NCI-H2171 treated with DMSO at 0.1 percent for 48 hours (cell line): ENCODE data around the gene ZNF536.
A peak's percentile ranks its signal among the peaks of the same experiment; 100 is the strongest.
"Not testable (repeated sequence)": the region's sequence is repeated elsewhere in the genome, so short reads cannot be mapped to it uniquely, and the experiment has no call there.

ENCODE experiments used
- DNase-seq: peaks from one replicate; lab custom pipeline; 2025; lab: John Stamatoyannopoulos, UW

ZNF536 gene

DNA sequence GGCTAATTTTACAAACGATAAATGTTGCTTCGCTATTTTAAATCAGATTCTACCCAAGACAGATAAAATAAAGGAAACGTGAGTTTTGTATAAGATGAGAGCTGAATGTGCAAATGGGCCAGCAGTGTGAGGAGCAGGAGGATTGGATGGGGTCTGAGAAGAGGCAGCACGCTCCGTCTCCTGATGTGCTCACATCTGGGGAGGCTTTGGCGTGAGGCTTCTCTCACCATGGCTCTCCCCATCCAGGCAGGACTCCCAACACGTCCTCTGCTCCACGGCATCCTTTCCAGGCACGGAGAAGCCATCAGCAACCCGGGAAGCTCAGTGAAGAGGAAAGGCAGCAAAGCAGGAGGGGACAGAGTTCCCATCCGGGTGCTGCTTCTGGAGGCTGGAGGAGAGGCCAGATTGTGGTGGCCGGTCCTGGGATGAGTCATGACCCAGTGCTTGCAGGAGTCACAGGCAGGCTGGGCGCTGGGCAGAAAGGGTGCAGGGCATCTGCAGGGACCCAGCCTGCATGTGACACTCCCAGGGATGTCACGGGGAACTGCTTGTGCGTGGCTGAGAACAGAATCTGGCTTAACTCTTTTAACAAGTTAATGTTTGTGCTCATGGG lies 47.5 kb downstream of the ZNF536 start:
- no peak for DNase-seq

- no peak for DNase-seq
Observed at GRCh38 chr19:30420316-30420715, 48.1 kb downstream of the ZNF536 start.

- peak; percentile 62 for DNase-seq
Observed at GRCh38 chr19:30420881-30421280, 48.7 kb downstream of the ZNF536 start.

DNA sequence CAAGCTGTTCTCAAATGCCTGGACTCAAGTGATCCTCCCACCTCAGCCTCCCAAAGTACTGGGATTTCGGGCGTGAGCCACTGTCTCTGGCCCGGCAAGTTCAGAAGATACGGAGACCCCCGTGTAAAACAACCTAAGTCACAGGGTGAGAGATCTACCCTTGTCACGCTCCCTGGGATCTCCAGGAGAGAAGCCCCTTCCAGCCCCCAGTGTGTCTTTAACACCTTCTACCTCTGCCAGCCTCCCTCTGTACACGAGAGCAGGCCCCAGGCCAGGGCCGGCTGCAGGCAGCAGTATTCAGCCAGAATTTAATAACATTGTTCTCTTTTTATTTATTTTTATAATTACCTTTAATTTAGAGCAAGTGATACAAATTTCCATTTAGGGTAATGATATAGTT lies 49.4 kb downstream of the ZNF536 start:
- DNase-seq, result no peak

GRCh38 chr19:30423481-30423880 lies 51.3 kb downstream of the ZNF536 start:
- DNase-seq, result peak; percentile 91

DNA sequence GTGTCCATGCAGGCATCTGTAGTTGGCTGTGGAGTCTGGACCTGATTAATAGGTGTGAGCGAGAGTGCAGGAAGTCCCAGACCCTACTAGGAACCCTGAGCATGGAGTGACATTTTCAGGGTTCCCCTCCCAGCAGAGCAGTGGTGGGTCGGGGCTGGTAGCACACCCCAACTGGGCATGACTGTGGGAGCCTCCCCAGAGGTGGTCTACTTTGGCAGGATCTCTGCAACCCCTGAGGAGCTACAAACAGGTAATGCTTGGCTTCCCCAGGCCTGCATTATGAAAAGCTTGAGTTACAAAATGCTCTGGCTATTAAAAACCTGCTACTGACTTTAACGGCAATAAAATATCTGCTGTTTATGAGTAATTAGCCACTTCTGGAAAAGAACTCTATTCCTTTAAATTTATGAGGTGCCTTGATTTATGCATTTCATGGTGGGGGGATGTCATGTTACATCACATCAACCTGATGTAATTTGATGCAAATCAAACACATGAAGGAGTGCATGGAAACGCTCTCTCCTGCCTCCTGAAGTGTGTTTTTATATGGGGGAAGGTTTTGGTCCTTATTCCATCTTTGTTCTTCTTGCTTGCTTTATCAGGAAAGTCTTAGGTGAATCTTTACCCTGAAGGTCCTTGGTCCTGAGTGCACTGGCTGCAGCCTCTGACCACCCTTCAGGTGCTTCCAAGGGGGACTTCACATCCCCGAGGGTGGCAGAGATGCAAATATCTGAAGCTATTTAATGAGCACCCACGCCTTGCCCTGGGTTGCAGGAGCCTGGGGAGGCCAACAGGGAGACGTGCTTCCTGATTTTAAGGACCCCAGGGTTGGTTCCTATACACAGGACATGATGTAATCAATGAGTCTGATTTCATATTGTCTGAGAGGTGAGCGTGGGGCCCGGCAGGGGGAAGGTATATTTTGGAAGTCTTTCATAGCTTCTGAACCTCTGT lies 54.0 kb downstream of the ZNF536 start:
- DNase-seq, result peak; percentile 73

- no peak for DNase-seq
Observed at GRCh38 chr19:30426864-30427263, 54.7 kb downstream of the ZNF536 start.

GRCh38 chr19:30428092-30428680 lies 56.0 kb downstream of the ZNF536 start:
- peak; percentile 95 for DNase-seq

GRCh38 chr19:30428844-30429243 lies 56.7 kb downstream of the ZNF536 start:
- no peak for DNase-seq

GRCh38 chr19:30430206-30430734 lies 58.1 kb downstream of the ZNF536 start:
- no peak for DNase-seq

- DNase-seq, result no peak
Observed at GRCh38 chr19:30431591-30431990, 59.4 kb downstream of the ZNF536 start.

DNA sequence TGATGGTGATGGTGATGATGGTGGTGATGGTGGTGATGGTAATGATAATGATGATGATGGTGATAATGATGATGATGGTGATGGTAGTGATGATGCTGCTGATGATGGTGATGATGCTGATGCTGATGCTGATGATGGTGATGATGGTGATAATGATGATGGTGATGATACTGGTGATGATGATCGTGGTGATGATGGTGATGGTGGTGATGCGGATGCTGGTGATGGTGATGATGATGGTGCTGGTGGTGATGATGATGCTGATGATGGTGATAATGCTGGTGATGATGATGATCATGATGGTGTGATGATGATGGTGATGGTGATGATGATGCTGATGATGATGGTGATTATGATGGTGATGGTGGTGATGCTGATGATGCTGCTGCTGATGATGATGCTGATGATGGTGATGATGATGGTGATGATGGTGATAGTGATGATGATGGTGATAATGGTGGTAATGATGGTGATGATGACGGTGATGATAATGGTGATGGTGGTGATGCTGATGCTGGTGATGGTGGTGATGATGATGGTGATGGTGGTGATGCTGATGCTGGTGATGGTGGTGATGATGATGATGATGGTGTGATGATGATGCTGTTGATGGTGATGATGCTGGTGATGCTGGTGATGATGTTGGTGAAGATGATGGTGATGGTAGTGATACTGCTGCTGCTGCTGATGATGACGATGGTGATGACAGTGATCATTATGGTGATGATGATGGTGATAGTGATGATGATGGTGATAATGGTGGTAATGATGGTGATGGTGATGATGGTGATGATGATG lies 62.8 kb downstream of the ZNF536 start:
- DNase-seq, result no peak

DNA sequence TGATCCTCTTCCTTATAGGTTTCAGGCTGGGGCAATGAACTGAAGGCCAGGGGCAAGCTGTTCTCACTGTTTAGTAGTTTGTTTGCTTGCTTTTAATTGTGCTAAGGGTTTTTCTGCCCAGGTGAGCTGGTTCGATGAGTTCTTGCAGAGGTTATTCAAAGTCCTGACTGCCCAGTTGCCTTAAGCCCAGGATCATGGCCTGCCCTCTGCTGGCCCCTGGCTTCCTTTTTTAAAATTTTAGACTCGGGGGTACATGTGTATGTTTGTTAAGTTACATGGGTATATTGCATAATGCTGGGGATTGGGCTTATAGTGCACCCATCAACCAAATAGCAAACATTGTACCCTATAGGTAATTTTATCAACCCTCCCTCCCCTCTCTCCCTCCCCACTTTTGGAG lies 65.7 kb downstream of the ZNF536 start:
- DNase-seq, result no peak

DNA sequence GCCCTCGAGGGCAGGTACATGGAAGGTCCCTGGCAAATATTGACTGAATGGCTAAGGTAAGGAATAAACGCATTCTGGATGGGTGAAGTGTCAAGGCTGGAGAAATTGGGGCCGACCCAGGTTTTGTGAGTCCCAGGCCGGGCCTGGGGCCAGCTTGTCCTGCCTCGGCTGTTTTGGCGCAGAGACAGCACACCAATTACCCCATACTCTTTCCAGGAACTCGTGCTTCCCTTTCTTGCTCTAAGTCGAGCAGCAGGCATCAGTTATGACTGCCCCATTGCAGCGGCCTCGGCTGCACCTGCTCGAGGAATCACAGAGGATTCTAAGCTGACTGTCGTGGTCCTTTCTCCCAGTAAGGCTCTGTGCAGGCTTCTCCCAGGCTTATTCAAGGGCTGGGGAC lies 67.1 kb downstream of the ZNF536 start:
- DNase-seq, result no peak

DNA sequence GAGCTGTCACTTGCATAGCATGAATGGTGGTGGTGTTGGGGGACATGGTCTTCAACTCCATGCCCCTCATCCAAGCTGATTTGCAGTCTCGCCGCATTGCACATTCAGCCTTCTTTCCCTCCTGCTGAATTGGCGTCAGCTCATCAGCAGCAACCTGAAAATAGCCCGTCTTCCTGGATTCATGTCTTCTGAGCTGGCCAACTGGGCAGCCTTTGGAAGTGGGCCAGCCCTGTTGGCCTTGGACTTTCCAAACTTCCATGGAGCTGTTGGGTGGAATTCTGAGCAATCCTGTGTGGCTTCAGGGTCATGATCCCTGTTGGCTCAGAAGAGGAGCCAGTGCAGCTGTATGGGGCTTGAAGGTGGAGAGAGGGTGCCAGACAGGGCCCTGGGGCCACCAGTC lies 68.8 kb downstream of the ZNF536 start:
- DNase-seq, result no peak

GRCh38 chr19:30442674-30443073 lies 70.5 kb downstream of the ZNF536 start:
- DNase-seq, result no peak

DNA sequence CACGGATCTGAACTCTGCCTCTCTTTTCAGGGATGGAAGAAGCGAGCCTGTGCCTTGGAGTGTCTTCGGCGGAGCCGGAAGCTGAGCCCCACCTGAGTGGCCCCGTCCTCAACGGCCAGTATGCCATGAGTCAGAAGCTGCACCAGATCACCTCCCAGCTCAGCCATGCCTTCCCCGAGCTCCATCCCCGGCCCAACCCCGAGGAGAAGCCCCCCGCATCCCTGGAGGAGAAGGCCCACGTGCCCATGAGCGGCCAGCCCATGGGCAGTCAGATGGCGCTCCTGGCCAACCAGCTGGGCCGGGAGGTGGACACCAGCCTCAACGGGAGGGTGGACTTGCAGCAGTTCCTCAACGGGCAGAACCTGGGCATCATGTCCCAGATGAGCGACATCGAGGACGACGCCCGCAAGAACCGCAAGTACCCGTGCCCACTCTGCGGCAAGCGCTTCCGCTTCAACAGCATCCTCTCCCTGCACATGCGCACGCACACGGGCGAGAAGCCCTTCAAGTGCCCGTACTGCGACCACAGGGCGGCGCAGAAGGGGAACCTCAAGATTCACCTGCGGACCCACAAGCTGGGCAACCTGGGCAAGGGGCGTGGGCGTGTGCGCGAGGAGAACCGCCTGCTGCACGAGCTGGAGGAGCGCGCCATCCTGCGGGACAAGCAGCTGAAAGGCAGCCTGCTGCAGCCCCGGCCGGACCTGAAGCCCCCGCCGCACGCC lies 71.5 kb downstream of the ZNF536 start:
- DNase-seq, result no peak

GRCh38 chr19:30444253-30444671 lies 72.1 kb downstream of the ZNF536 start:
- DNase-seq, result no peak

- DNase-seq, result no peak
Observed at GRCh38 chr19:30444686-30445232, 72.6 kb downstream of the ZNF536 start.

- DNase-seq, result no peak
Observed at GRCh38 chr19:30445385-30445784, 73.2 kb downstream of the ZNF536 start.

- DNase-seq, result not testable (repeated sequence)
Observed at GRCh38 chr19:30446120-30446519, 73.9 kb downstream of the ZNF536 start.
